Measurements from ENCODE around the gene CALD1.

CALD1 gene

GRCh38 chr7:134999136-134999535 lies 219.7 kb downstream of the CALD1 start:
- Histone ChIP-seq H3K27ac (ENCODE audit: low read depth, low read length, severe bottlenecking) (no peak overlapping the region), H3K9me3 (ENCODE audit: control insufficient read depth, low read length) (no peaks in the 10 kb centered on the region), H3K4me3 (ENCODE audit: extremely low read depth, insufficient read depth, low read length, poor library complexity, severe bottlenecking) (no peak overlapping the region), H3K36me3 (ENCODE audit: control insufficient read depth, insufficient read depth, low read length) (peaks cover 10% of the 10 kb centered on the region), H3K4me1 (ENCODE audit: control insufficient read depth, insufficient read depth, low read length, poor library complexity, severe bottlenecking) (no peaks in the 10 kb centered on the region)
- WGBS, 2 experiments (ENCODE audit: insufficient coverage in 2 of 2) = 80 to 100% methylated on average over 1 of the region's 3 CpGs

GRCh38 chr7:135001390-135002165 lies 222.1 kb downstream of the CALD1 start:
- H3K27ac ChIP-seq (ENCODE audit: low read depth, low read length, severe bottlenecking) = no peak overlapping the region
- 71 to 85% methylated on average over 1 of the region's 1 CpG for WGBS, 2 experiments (ENCODE audit: insufficient coverage in 2 of 2)
- H3K4me3 ChIP-seq (ENCODE audit: extremely low read depth, insufficient read depth, low read length, poor library complexity, severe bottlenecking) = no peak overlapping the region
- no peaks in the 10 kb centered on the region for H3K9me3 ChIP-seq (ENCODE audit: control insufficient read depth, low read length)
- H3K36me3 ChIP-seq (ENCODE audit: control insufficient read depth, insufficient read depth, low read length) = peaks cover 3% of the 10 kb centered on the region
- H3K4me1 ChIP-seq (ENCODE audit: control insufficient read depth, insufficient read depth, low read length, poor library complexity, severe bottlenecking) = no peaks in the 10 kb centered on the region

GRCh38 chr7:135012229-135012628 lies 232.8 kb downstream of the CALD1 start:
- H3K4me3 ChIP-seq (ENCODE audit: extremely low read depth, insufficient read depth, low read length, poor library complexity, severe bottlenecking) = no peak overlapping the region
- H3K9me3 ChIP-seq (ENCODE audit: control insufficient read depth, low read length) = no peaks in the 10 kb centered on the region
- H3K27ac ChIP-seq (ENCODE audit: low read depth, low read length, severe bottlenecking) = no peak overlapping the region
- H3K36me3 ChIP-seq (ENCODE audit: control insufficient read depth, insufficient read depth, low read length) = no peaks in the 10 kb centered on the region
- no peaks in the 10 kb centered on the region for H3K4me1 ChIP-seq (ENCODE audit: control insufficient read depth, insufficient read depth, low read length, poor library complexity, severe bottlenecking)

All from mesodermal cell (in vitro differentiated cells).